HEK293 (cell line): ENCODE data around the gene PXMP2.

Experiments
- CTCF ChIA-PET: fragments of 350-600 bp; formaldehyde crosslinking; extraction: SDS; loops from one replicate; lab custom pipeline; 2021; ENCODE audit warnings: antibody characterized with exemption; lab: Yijun Ruan, JAX
- POLR2A ChIA-PET: fragments of 300-600 bp; formaldehyde crosslinking; extraction: SDS; loops from one replicate; lab custom pipeline; 2020; ENCODE audit warnings: antibody characterized with exemption, inconsistent platforms; lab: Yijun Ruan, JAX
- H3K27ac ChIP-seq: fragments of 200-500 bp; sonication (Bioruptor generic); 2 replicates; pipeline ENCODE4 v1.5.1; 2014; ENCODE audit warnings: low read depth, low read length, control low read depth, inconsistent platforms; ENCODE audit errors: extremely low read depth
- H3K36me3 ChIP-seq, 2 experiments: fragments of 200-500 bp in 1 of 2; sonication (Bioruptor generic) in 1 of 2; 1 replicate in 1 of 2; 2 replicates in 1 of 2; pipeline ENCODE4 v1.5.1; 2014 to 2017; ENCODE audit warnings: inconsistent platforms in 2 of 2, low read length in 2 of 2; ENCODE audit not compliant: control insufficient read depth in 2 of 2, insufficient read depth in 1 of 2
- H3K4me1 ChIP-seq: fragments of 200-500 bp; sonication (Bioruptor generic); 2 replicates; pipeline ENCODE4 v1.5.1; 2014; ENCODE audit warnings: mild to moderate bottlenecking, low read length, inconsistent platforms; ENCODE audit not compliant: control insufficient read depth, insufficient read depth
- H3K4me3 ChIP-seq: 2 replicates; pipeline ENCODE4 v1.5.1; 2011; ENCODE audit warnings: low read depth, mild to moderate bottlenecking, control low read depth, low read length, moderate library complexity
- H3K9me3 ChIP-seq: fragments of 200-500 bp; sonication (Bioruptor generic); 2 replicates; pipeline ENCODE4 v1.5.1; 2014; ENCODE audit warnings: low read depth, low read length, inconsistent platforms; ENCODE audit not compliant: control insufficient read depth, insufficient read depth
- BCL11A ChIP-seq: fragments of 450-650 bp; formaldehyde crosslinking; IDR thresholded peaks from 2 replicates; pipeline ENCODE4 v1.5.1; 2016; ENCODE audit warnings: low read depth, missing biosample characterization, missing genetic modification characterization
- GLIS1 ChIP-seq: fragments of 450-650 bp; formaldehyde crosslinking; IDR thresholded peaks from 2 replicates; pipeline ENCODE4 v1.5.1; 2016; ENCODE audit warnings: missing biosample characterization, missing genetic modification characterization
- KLF9 ChIP-seq: fragments of 450-650 bp; formaldehyde crosslinking; IDR thresholded peaks from 2 replicates; pipeline ENCODE4 v1.5.1; 2016; ENCODE audit warnings: missing biosample characterization, missing genetic modification characterization, low read depth
- OSR2 ChIP-seq: fragments of 450-650 bp; formaldehyde crosslinking; IDR thresholded peaks from 2 replicates; pipeline ENCODE4 v1.5.1; 2016; ENCODE audit warnings: missing biosample characterization, missing genetic modification characterization
- RBAK ChIP-seq: fragments of 450-650 bp; formaldehyde crosslinking; IDR thresholded peaks from 2 replicates; pipeline ENCODE4 v1.5.1; 2016; ENCODE audit warnings: missing biosample characterization, missing genetic modification characterization
- TRIM28 ChIP-seq: IDR thresholded peaks from 2 replicates; pipeline ENCODE4 v1.6.1; 2011; ENCODE audit warnings: low read length, control low read depth, borderline replicate concordance
- ZBTB1 ChIP-seq: fragments of 450-650 bp; formaldehyde crosslinking; IDR thresholded peaks from 2 replicates; pipeline ENCODE4 v1.5.1; 2016; ENCODE audit warnings: missing biosample characterization, missing genetic modification characterization
- ZBTB48 ChIP-seq: fragments of 450-650 bp; formaldehyde crosslinking; IDR thresholded peaks from 2 replicates; pipeline ENCODE4 v1.5.1; 2016; ENCODE audit warnings: missing biosample characterization, missing genetic modification characterization
- ZFP41 ChIP-seq: fragments of 450-650 bp; formaldehyde crosslinking; IDR thresholded peaks from 2 replicates; pipeline ENCODE4 v1.5.1; 2016; ENCODE audit warnings: missing biosample characterization, missing genetic modification characterization, borderline replicate concordance
- ZNF157 ChIP-seq: fragments of 450-650 bp; formaldehyde crosslinking; IDR thresholded peaks from 2 replicates; pipeline ENCODE4 v1.5.1; 2016; ENCODE audit warnings: missing biosample characterization, missing genetic modification characterization
- ZNF169 ChIP-seq: fragments of 450-650 bp; formaldehyde crosslinking; IDR thresholded peaks from 2 replicates; pipeline ENCODE4 v1.5.1; 2016; ENCODE audit warnings: missing biosample characterization, missing genetic modification characterization
- ZNF214 ChIP-seq: fragments of 450-650 bp; formaldehyde crosslinking; IDR thresholded peaks from 2 replicates; pipeline ENCODE4 v1.5.1; 2017; ENCODE audit warnings: missing biosample characterization, mild to moderate bottlenecking, missing genetic modification characterization, borderline replicate concordance
- ZNF221 ChIP-seq: fragments of 450-650 bp; formaldehyde crosslinking; IDR thresholded peaks from 2 replicates; pipeline ENCODE4 v1.5.1; 2017; ENCODE audit warnings: missing biosample characterization, missing genetic modification characterization, borderline replicate concordance
- ZNF239 ChIP-seq: fragments of 450-650 bp; formaldehyde crosslinking; IDR thresholded peaks from 2 replicates; pipeline ENCODE4 v1.5.1; 2016; ENCODE audit warnings: missing biosample characterization, missing genetic modification characterization
- ZNF280D ChIP-seq: fragments of 450-650 bp; formaldehyde crosslinking; IDR thresholded peaks from 2 replicates; pipeline ENCODE4 v1.5.1; 2016; ENCODE audit warnings: missing biosample characterization, missing genetic modification characterization
- ZNF37A ChIP-seq: fragments of 450-650 bp; IDR thresholded peaks from 2 replicates; pipeline ENCODE4 v1.5.1; 2018; ENCODE audit warnings: missing biosample characterization, missing genetic modification characterization
- ZNF488 ChIP-seq: fragments of 450-650 bp; formaldehyde crosslinking; IDR thresholded peaks from 2 replicates; pipeline ENCODE4 v1.5.1; 2016; ENCODE audit warnings: missing biosample characterization, missing genetic modification characterization
- ZNF555 ChIP-seq: fragments of 450-650 bp; formaldehyde crosslinking; conservative IDR thresholded peaks from 2 replicates; pipeline ENCODE4 v1.5.1; 2017; ENCODE audit warnings: missing biosample characterization, mild to moderate bottlenecking, missing genetic modification characterization, inconsistent platforms
- ZNF560 ChIP-seq: fragments of 450-650 bp; formaldehyde crosslinking; IDR thresholded peaks from 2 replicates; pipeline ENCODE4 v1.5.1; 2017; ENCODE audit warnings: missing biosample characterization, missing genetic modification characterization, borderline replicate concordance
- ZNF776 ChIP-seq: fragments of 450-650 bp; formaldehyde crosslinking; IDR thresholded peaks from 2 replicates; pipeline ENCODE4 v1.5.0; 2017; ENCODE audit warnings: missing biosample characterization, missing genetic modification characterization, borderline replicate concordance
- ZNF837 ChIP-seq: fragments of 450-650 bp; formaldehyde crosslinking; IDR thresholded peaks from 2 replicates; pipeline ENCODE4 v1.5.1; 2016; ENCODE audit warnings: missing biosample characterization, missing genetic modification characterization
- TF ChIP-seq, protein P1 (sequence below): fragments of 450-650 bp; formaldehyde crosslinking; IDR thresholded peaks from 2 replicates; pipeline ENCODE4 v1.5.1; 2016; ENCODE audit warnings: missing biosample characterization, missing genetic modification characterization

Gene PXMP2

DNA sequence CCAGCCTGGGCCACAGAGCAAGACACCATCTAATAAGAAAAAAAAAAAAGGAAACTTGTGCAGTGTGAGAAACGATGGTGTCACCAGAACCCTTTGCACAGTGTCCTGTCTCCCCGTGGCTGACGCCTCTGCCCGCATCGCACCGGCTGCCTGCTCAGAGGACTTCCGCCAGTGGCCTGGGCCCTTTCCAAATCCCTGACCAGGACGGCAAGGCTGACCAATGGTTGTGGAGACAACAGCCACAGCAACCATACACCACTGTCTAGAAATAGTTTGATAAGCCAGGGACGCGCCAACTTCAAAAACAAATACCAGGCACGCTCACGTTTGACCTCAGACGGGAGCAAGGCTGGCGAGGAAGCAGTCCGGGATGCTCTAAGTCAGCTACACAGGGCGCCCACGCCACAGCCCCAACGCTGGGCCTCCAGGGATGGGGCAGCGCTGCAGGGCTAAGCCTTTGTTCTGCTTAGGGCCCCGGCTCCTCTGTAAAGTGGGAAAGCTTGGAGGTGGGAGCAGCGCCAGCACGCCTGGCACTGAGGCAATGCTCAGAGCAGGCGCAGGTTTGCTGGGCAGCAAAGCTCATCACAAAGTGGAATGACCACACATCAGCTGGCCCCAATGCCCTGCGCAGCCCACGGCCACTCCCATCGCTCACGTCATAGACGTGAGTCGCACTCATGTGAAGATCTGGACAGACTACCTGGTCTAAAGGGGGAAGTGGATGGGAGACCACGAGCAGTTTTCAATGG lies 35.8 kb downstream of the PXMP2 start:
- Histone ChIP-seq H3K27ac (peak overlapping the region; percentile 41; the same call in 1 of the 2 replicates), H3K9me3 (no peaks in the 10 kb centered on the region), H3K4me1 (no peaks in the 10 kb centered on the region), H3K36me3 (peaks cover 36 to 93% of the 10 kb centered on the region in 2 experiments), H3K4me3 (no peak overlapping the region)
- TF ChIP-seq, protein P1, sequence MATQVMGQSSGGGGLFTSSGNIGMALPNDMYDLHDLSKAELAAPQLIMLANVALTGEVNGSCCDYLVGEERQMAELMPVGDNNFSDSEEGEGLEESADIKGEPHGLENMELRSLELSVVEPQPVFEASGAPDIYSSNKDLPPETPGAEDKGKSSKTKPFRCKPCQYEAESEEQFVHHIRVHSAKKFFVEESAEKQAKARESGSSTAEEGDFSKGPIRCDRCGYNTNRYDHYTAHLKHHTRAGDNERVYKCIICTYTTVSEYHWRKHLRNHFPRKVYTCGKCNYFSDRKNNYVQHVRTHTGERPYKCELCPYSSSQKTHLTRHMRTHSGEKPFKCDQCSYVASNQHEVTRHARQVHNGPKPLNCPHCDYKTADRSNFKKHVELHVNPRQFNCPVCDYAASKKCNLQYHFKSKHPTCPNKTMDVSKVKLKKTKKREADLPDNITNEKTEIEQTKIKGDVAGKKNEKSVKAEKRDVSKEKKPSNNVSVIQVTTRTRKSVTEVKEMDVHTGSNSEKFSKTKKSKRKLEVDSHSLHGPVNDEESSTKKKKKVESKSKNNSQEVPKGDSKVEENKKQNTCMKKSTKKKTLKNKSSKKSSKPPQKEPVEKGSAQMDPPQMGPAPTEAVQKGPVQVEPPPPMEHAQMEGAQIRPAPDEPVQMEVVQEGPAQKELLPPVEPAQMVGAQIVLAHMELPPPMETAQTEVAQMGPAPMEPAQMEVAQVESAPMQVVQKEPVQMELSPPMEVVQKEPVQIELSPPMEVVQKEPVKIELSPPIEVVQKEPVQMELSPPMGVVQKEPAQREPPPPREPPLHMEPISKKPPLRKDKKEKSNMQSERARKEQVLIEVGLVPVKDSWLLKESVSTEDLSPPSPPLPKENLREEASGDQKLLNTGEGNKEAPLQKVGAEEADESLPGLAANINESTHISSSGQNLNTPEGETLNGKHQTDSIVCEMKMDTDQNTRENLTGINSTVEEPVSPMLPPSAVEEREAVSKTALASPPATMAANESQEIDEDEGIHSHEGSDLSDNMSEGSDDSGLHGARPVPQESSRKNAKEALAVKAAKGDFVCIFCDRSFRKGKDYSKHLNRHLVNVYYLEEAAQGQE = no peak
- TF ChIP-seq ZNF280D (no peak), ZNF560 (tag by site-specific recombination) (no peak), GLIS1 (no peak)
- POLR2A ChIA-PET = no interaction called here
- CTCF ChIA-PET = no interaction called here

DNA sequence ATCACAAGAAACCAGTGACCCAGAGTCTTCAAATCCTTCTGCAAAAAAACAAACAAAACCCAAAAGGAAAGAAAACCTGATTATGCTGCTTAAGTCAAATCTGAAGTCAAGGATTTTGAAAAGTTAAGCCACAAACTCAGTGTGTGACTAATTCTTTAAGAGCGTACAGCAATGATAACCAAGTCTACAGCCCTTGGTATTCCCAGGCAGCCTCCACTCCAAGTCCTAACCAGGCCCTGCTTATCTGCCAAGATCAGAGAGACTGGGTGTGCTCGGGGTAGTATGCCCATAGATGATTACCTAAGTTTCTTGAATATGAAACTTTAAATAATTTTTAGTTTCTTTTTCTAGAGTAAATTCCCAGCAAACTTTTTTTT lies 36.4 kb downstream of the PXMP2 start:
- Histone ChIP-seq H3K27ac (peak overlapping the region; percentile 41; the same call in 1 of the 2 replicates), H3K4me1 (no peaks in the 10 kb centered on the region), H3K9me3 (no peaks in the 10 kb centered on the region), H3K36me3 (peaks cover 39 to 96% of the 10 kb centered on the region in 2 experiments), H3K4me3 (no peak overlapping the region)
- CTCF ChIA-PET = no interaction called here
- TF ChIP-seq ZNF239 = no peak
- no peak for TF ChIP-seq ZNF488 (tag by site-specific recombination)
- no peak for TF ChIP-seq ZNF837 (tag by site-specific recombination)
- TF ChIP-seq TRIM28 = no peak
- TF ChIP-seq ZBTB48 (tag by site-specific recombination) = no peak
- TF ChIP-seq ZNF555 (tag by site-specific recombination) = no peak
- no peak for TF ChIP-seq ZNF157 (tag by site-specific recombination)
- no peak for TF ChIP-seq KLF9 (tag by site-specific recombination)
- no peak for TF ChIP-seq ZNF169 (tag by site-specific recombination)
- no peak for TF ChIP-seq ZNF221 (tag by site-specific recombination)
- no peak for TF ChIP-seq RBAK
- no peak for TF ChIP-seq ZBTB1 (tag by site-specific recombination)
- TF ChIP-seq BCL11A = no peak
- TF ChIP-seq ZNF37A (tag by site-specific recombination) = no peak
- no peak for TF ChIP-seq ZFP41 (tag by site-specific recombination)
- TF ChIP-seq ZNF214 (tag by site-specific recombination) = no peak
- TF ChIP-seq ZNF776 = no peak
- no peak for TF ChIP-seq OSR2 (tag by site-specific recombination)
- TF ChIP-seq, all 188 proteins: peak for 0
- POLR2A ChIA-PET = no interaction called here
